ENCODE results near the gene OOEP.
"Not testable (repeated sequence)": the region's sequence is repeated elsewhere in the genome, so short reads cannot be mapped to it uniquely, and the experiment has no call there.

The OOEP gene

GRCh38 chr6:73369563-73369962, at the start of gene OOEP:
OOEP (minus strand) TSS chr6:73369897; CDS start chr6:73369792, 105 bp downstream.
- no peak for DNase-seq

- DNase-seq: no peak
These were observed 48.5 kb upstream of the OOEP start for GRCh38 chr6:73418081-73418741.

- no peak for DNase-seq
These were observed 43.4 kb upstream of the OOEP start for GRCh38 chr6:73413102-73413501.

- no peak for DNase-seq
These were observed 39.7 kb upstream of the OOEP start for GRCh38 chr6:73409395-73409794.

DNA sequence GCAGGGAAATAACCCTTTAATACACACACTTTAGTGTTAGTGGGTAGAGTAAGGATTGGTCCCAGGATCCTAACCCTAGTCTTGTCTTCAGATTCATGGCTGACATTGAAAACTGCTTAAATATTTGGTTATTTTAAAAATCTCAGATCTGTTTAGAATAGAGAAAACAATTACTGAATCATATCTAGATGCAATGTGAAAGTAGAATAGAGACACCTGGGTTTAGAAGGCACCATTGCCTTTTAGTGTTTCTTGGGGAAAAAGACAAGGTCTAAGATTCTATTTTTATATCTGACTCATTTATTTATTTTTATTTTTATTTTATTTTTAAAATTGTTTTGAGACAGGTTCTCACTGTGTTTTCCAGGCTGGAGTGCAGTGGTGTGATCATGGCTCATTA, 31.0 kb upstream of the OOEP start:
- no peak for DNase-seq

DNA sequence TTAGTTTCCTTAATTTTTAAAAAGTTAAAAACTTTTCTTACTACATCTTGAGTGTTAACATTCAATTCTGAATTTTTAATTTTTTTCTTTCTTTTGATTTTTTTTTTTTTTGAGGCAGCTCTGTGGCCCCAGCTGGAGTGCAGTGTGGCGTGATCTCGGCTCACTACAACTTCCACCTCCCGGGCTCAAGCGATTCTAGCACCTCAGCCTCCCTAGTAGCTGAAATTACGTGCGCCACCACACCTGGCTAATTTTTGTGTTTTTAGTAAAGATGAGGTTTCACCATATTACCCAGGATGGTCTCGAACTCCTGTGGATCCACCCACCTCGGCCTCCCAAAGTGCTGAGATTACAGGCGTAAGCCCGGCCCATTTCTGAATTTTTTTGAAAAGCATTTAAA, 26.2 kb upstream of the OOEP start:
- DNase-seq: no peak

DNA sequence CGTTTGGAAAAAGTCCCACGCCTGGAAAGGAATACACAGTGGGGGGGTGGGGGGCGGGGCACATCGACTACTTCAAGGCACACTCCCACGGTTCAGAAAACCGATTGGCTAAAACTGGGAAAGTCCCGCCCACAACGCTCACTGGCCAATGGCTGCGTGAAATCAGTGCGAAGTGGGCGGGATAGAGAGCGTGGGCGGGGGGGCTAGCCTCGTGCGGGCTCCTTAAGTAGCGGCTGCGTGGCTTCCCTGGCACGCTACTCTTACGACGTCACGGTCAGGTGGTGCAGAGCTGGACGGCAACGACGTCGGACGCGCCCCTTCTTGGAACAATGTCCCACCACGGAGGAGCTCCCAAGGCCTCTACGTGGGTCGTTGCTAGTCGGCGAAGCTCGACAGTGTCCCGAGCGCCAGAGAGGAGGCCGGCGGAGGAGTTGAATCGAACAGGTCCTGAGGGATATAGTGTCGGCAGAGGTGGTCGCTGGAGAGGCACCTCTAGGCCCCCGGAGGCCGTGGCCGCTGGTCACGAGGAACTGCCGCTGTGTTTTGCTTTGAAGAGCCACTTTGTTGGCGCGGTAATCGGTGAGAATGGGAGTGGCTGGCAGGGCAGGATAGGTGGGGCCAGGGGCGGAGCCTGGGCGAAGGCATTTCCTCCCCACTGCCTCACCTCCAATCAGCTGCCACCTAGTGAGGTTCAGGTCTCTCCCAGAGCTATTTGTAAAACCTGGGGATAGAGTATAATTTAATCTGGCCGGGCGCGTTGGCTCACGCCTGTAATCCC, 25.1 kb upstream of the OOEP start, which contains the start of gene DDX43:
Gene DDX43, plus strand, starts transcription at position 252 of the 778 bp plus-strand sequence. Its CDS starts 78 bp downstream, at position 330.
- DNase-seq: no peak

DNA sequence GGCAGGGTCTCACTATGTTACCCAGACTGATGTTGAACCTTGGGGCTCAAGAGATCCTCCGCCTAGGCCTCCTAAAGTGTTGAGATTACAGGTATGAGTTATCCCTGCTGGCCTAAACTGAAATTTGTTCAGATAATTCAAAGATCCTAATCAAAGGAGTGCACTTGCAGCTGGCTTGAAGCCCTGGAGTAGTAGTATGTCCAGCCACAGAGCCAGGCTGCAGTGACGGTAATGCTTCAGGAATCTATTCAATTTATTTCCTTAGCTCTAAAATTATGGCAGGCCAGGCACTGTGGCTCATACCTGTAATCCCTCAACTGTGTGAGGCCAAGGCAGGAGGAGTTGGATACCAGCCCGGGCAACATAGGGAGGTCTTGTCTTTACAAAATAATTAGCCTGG, 23.6 kb upstream of the OOEP start:
- DNase-seq: no peak

- DNase-seq: not testable (repeated sequence)
These were observed 22.5 kb upstream of the OOEP start for GRCh38 chr6:73392188-73392587.

DNA sequence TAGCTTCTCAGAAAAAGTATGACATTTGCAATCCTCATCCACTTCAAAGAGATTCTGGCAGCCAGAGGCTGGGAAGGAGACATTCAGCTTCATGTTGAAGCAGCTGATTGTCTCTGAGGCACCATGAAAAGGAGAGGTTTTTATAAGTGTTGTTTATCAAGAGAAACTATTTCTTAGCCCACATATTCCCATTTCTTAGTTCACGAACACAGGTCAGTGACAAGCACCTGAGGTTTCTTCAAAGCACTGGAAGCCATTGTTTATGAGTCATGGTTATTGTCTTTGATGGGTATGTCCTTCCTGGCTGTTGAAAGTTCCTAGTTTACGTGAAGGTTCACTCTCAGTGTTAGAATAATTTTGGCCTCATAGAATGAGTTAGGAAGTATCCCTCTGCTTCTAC, 22.0 kb upstream of the OOEP start:
- no peak for DNase-seq

DNA sequence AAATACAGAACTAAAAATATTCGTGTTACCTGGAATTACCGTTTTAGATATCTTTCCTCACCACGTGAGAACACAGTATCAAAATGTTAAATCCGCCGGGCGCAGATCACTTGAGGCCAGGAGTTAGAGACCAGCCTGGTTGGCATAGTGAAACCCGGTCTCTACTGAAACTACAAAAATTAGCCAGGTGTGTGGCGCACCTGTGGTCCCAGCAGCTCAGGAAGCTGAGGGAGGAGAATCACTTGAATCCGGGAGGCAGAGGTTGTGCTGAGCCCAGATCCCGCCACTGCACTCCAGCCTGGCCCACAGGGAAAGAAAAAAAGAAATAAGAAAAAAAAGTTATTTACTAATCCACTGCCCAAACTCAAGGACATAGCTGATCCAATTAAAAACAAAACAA, 20.2 kb upstream of the OOEP start:
- DNase-seq: no peak

GRCh38 chr6:73388800-73389512, 19.3 kb upstream of the OOEP start:
- DNase-seq: peak in 1 of 2 experiments; percentile 60

DNA sequence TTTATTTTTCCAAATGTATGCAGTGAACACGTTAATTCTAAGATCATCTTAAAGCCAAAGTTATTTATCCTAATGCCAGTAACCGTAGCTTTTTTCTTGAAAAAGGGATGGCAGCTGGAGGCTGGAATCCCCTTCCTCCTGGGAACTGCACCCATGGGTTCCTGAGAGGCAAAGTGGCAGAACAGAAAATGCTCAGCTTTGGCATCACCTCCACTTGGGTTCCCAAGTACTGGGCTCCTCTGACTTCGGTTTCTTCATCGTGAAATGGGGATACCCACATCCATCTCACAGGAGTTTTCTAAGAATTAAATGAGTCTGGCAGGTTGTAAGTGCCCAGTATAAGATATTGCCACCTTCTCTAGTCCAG, 18.7 kb upstream of the OOEP start:
- no peak for DNase-seq

- DNase-seq: no peak
These were observed 12.9 kb upstream of the OOEP start for GRCh38 chr6:73382462-73383113.

DNA sequence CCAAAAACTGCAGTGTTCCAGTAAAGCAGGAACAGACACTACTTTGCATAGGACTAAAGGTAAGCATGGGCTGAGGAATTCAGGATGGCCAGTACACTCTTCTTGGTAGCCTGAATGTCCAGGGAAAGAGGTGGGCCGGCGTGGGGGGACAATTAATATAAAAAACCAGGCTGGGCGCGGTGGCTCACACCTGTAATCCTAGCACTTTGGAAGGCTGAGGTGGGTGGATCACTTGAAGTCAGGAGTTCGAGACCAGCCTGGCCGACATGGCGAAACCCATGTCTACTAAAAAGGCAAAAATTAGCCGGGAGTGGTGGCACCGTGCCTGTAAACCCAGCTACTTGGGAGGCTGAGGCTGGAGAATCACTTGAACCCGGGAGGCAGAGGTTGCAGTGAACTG, 11.8 kb upstream of the OOEP start:
- not testable (repeated sequence) for DNase-seq

DNA sequence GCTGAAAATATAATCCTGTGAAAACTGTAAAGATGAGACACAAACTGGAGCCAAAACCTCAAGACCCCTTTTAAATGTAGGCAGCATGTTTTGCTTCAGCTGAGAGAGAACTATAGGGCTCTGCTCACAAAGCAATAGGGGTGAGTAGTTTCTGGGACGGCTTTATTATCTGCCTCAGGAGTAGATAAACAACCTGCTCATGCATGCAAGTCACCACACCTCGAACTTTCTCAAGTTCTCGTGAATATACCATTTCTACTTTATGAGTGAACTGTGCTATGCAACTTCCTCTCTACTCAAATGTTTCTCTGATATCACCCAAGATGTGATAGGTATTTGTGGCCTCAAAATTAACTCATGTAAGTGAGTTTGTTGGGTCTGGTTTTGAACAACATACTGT, 7.5 kb upstream of the OOEP start:
- DNase-seq: no peak

DNA sequence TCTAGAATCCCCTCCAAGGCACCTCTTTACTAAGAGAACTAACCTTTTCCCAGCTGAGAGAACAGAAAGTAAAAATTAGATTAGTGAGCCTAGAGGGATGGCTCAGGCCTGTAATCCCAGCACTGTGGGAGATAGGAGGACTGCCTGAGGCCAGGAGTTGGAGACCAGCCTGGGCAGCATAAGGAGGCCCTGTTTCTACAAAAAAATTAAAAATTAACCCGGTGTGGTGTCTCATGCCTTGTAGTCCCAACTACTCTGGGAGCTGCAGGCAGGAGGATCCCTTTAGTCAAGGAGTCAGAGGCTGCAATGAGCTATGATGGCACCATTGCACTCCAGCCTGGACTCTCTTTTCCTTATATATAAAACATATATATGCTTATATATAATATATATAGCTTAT, 5.5 kb upstream of the OOEP start:
- DNase-seq: no peak

DNA sequence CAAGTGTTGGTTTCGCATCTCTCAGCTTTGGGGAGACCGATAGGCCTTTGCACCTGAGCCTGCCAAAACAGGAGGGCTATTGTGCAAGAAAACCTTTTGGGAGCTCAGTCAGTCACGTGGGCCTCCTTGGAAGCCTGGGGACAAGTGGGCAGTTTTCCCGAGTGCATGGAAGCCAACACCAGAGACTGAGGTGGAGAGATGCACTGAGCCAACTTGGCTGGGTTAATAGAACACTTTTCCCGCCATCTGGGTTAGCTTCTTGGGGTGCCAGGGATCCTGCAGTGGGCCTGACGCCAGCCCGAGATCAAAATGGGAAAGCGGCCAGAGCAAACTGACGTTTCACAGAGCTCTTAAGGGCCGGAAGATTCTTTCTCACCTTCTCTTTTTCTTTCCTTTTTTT, 2.8 kb upstream of the OOEP start:
- peak; percentile 71 to 92 for DNase-seq

DNA sequence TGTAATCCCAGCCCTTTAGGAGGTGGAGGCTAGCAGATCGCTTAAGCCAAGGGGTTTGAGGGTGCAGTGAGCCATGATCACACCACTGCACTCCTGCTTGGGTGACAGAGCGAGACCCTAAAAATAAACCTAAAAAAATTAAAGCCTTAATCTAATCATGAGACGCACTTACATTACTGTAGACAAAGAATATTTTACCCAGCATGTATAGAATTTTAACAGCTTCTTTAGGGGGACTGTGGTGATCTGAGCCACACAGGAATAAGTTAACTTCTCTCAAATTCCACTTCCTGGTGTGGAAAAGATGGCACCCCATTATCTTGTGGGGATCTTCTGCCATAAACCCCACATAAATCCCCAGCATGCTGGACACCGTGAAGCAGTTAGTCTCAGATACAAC, 2.3 kb upstream of the OOEP start:
- DNase-seq: no peak

- DNase-seq: no peak
These were observed 540 bp downstream of the OOEP start for GRCh38 chr6:73369157-73369556.

DNA sequence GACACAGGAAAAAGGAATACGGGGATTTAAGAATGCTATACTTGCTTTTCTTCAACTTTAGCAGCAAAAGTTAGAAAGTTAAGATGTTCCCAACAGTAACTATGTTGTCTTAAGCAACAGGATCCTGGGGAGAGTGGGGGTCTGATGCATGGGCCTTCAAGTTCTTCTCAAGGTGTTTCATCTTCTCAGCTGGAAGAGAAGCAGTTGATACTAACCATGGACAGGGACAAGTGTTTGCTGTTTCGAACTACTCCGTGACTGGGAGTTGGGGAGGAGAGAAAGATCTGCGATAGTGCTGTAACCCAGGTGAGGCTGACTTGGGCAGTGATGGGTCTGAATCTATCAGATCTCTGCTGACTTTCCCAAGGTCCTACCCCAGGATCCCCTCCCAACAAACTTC, 1.0 kb downstream of the OOEP start:
- DNase-seq: no peak

DNA sequence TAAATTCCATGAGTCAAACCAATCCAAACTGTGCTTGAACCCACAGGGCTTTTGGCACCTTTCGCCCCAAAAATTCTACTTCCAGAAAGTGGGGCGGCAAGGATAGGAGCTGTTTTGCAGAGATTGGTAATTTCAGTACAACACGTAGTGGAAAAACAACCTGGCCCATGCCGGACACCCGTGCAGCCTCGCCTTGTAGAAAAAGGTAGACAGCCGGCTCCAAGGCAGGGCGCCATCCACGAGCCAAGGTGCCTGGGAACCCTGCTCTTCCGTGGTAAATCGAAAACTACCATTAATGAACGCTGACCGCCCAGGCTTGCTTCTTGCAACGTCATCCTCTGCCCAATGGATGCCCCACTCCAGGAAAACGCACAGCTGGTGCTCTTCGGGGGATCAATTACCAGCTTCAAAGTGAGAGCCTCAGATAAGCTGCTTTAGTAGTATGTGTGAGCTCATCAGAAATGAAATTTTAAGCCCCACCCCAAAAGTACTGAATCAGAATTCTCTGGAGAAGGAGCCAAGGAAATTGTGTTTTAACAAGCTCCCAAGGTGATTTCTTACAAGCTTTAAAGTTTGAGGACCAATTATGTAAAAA, 1.8 kb downstream of the OOEP start:
- DNase-seq: no peak

- no peak for DNase-seq
These were observed 5.1 kb downstream of the OOEP start for GRCh38 chr6:73364549-73364948.

All from NCI-H446 (cell line).